HepG2 (cell line): ENCODE results near the gene ERVH48-1. TPM values are rescaled to one million over a fixed set of nuclear protein-coding genes. Genes with fewer than 3 reads are reported as not detected.

ENCODE experiments used
- AKAP8 ChIP-seq: sonication (generic); formaldehyde crosslinking; IDR thresholded peaks from 2 replicates; pipeline ENCODE4 v1.5.1; 2020; ENCODE audit warnings: mild to moderate bottlenecking, missing genetic modification reagents
- EEA1 ChIP-seq: sonication (generic); formaldehyde crosslinking; IDR thresholded peaks from 2 replicates; pipeline ENCODE4 v1.5.1; 2020; ENCODE audit warnings: mild to moderate bottlenecking, missing genetic modification reagents, borderline replicate concordance
- FOXC1 ChIP-seq: sonication (generic); formaldehyde crosslinking; IDR thresholded peaks from 2 replicates; pipeline ENCODE4 v1.8.0; 2022; ENCODE audit warnings: mild to moderate bottlenecking, missing genetic modification reagents, borderline replicate concordance
- HDAC1 ChIP-seq: sonication (generic); formaldehyde crosslinking; IDR thresholded peaks from 2 replicates; pipeline ENCODE4 v1.5.1; 2020; ENCODE audit warnings: mild to moderate bottlenecking, missing genetic modification reagents
- NR2C2 ChIP-seq: sonication (generic); formaldehyde crosslinking; IDR thresholded peaks from 2 replicates; pipeline ENCODE4 v1.4.0; 2020; ENCODE audit warnings: missing genetic modification reagents, mild to moderate bottlenecking, moderate library complexity, borderline replicate concordance
- SKI ChIP-seq: fragments of 450-650 bp; IDR thresholded peaks from one replicate; pipeline ENCODE4 v1.6.1; 2018; ENCODE audit warnings: mild to moderate bottlenecking; ENCODE audit not compliant: partially characterized antibody
- SP5 ChIP-seq: IDR thresholded peaks from 2 replicates; pipeline ENCODE4 v1.6.1; 2016; ENCODE audit warnings: low read depth, borderline replicate concordance
- TAF1 ChIP-seq: sonication (generic); formaldehyde crosslinking; IDR thresholded peaks from 2 replicates; pipeline ENCODE4 v1.4.0; 2020; ENCODE audit warnings: missing genetic modification reagents
- U2AF2 ChIP-seq: fragments of 200-400 bp; formaldehyde crosslinking; IDR thresholded peaks from 2 replicates; pipeline ENCODE4 v1.6.1; 2017; ENCODE audit warnings: low read depth, mild to moderate bottlenecking, low read length
- ZMAT3 ChIP-seq: sonication (generic); formaldehyde crosslinking; conservative IDR thresholded peaks from 2 replicates; pipeline ENCODE4 v1.7.0; 2021; ENCODE audit warnings: missing genetic modification reagents
- ZNF274 ChIP-seq: sonication (generic); formaldehyde crosslinking; IDR thresholded peaks from 2 replicates; pipeline ENCODE4 v1.5.1; 2020; ENCODE audit warnings: mild to moderate bottlenecking, missing genetic modification reagents
- ZNF446 ChIP-seq: sonication (generic); formaldehyde crosslinking; IDR thresholded peaks from 2 replicates; pipeline ENCODE4 v1.5.0; 2020; ENCODE audit warnings: mild to moderate bottlenecking, missing genetic modification reagents
- ZNF501 ChIP-seq: sonication (generic); formaldehyde crosslinking; IDR thresholded peaks from 2 replicates; pipeline ENCODE4 v1.5.1; 2020; ENCODE audit warnings: mild to moderate bottlenecking, moderate library complexity, missing genetic modification reagents
- ZNF781 ChIP-seq: sonication (generic); formaldehyde crosslinking; IDR thresholded peaks from 2 replicates; pipeline ENCODE4 v1.5.1; 2020; ENCODE audit warnings: borderline replicate concordance, mild to moderate bottlenecking, missing genetic modification reagents; ENCODE audit errors: not compliant biosample characterization
- polyA plus RNA-seq, 8 experiments: library from polyadenylated mRNA; depleted of rRNA in 3 of 8; stranded (reverse) in 7 of 8; unstranded in 1 of 8; fragments of >200 nt; fragmentation: Illumina TruSeq in 4 of 8; extraction: Trizol in 4 of 8; gene quantifications; 2 replicates each; pipeline versions ENCODE4 v1.2.1 to v1.2.3, GENCODE V29; 2011 to 2016; ENCODE audit warnings: low read depth in 4 of 8, missing spikeins in 1 of 8, mixed read lengths in 1 of 8; ENCODE audit not compliant: insufficient read depth in 1 of 8
- total RNA-seq, 5 experiments: library from RNA; depleted of rRNA; stranded (reverse); fragments of >200 nt; fragmentation: Illumina TruSeq; extraction: Trizol; gene quantifications; 2 replicates each; pipeline ENCODE4 v1.2.3, GENCODE V29; 2016; ENCODE audit warnings: low read depth in 1 of 5
- TF ChIP-seq, protein P1 (sequence below): IDR thresholded peaks from 2 replicates; pipeline ENCODE4 v1.6.1; 2016
- TF ChIP-seq, protein P2 (sequence below): fragments of 450-650 bp; IDR thresholded peaks from 2 replicates; pipeline ENCODE4 v1.6.1; 2017; ENCODE audit warnings: mild to moderate bottlenecking
- TF ChIP-seq, protein P3 (sequence below): sonication (generic); formaldehyde crosslinking; IDR thresholded peaks from 2 replicates; pipeline ENCODE4 v1.8.0; 2023; ENCODE audit warnings: mild to moderate bottlenecking, missing genetic modification reagents
- TF ChIP-seq, protein P4 (sequence below): sonication (generic); formaldehyde crosslinking; IDR thresholded peaks from 2 replicates; pipeline ENCODE4 v1.9.0; 2022; ENCODE audit warnings: missing genetic modification reagents, mild to moderate bottlenecking, borderline replicate concordance
- TF ChIP-seq, protein P5 (sequence below), 2 experiments: sonication (generic) in 1 of 2; formaldehyde crosslinking in 1 of 2; IDR thresholded peaks; 2 replicates each; pipeline versions ENCODE4 v1.5.1 to v1.6.1; 2011 to 2020; ENCODE audit warnings: borderline replicate concordance in 1 of 2, low read depth in 1 of 2, low read length in 1 of 2, mild to moderate bottlenecking in 1 of 2, missing genetic modification reagents in 1 of 2, moderate library complexity in 1 of 2

Gene ERVH48-1
- total and polyA plus RNA-seq, 2 of the 13 experiments (the other 11 are each of a cell fraction or from before 2014, with no cell fraction given), result 1.8 TPM; not detected in 1

DNA sequence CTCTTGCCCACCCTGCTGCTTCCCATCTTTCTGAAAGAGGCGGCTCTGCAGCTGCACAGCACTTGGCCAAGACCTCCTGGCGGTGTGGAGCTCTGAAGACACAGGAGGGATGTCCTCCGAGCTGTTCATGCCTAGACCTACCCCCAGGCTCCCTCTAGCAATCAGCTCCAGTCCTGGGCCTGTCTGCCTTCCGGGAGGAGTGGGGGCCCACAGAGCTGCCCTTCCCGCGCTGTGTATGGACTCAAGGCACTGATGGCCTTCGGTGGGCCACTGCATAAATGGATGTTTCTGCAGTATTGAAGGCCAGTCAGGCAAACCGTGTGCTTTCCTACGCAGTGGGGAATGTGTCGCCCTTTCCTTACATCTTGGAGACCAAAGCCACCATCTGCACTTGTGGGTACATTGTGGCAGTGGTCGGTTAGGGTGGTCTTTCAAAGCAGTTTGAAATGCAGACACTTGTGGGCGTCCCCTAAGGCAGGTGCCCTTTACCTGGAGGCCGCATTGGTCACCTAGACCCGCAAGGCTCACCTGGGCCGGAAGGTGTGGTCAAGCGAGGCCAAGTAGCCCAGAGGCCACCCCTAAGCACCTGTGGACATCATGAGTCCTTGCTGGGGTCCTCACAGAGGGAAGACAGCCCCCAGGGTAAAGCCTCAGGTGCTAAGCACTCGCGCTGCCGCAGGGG is 48.0 kb upstream of the ERVH48-1 start (continued):
- TF ChIP-seq, protein P1, sequence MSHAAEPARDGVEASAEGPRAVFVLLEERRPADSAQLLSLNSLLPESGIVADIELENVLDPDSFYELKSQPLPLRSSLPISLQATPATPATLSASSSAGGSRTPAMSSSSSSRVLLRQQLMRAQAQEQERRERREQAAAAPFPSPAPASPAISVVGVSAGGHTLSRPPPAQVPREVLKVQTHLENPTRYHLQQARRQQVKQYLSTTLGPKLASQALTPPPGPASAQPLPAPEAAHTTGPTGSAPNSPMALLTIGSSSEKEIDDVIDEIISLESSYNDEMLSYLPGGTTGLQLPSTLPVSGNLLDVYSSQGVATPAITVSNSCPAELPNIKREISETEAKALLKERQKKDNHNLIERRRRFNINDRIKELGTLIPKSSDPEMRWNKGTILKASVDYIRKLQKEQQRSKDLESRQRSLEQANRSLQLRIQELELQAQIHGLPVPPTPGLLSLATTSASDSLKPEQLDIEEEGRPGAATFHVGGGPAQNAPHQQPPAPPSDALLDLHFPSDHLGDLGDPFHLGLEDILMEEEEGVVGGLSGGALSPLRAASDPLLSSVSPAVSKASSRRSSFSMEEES, result no peak
- TF ChIP-seq, protein P2, sequence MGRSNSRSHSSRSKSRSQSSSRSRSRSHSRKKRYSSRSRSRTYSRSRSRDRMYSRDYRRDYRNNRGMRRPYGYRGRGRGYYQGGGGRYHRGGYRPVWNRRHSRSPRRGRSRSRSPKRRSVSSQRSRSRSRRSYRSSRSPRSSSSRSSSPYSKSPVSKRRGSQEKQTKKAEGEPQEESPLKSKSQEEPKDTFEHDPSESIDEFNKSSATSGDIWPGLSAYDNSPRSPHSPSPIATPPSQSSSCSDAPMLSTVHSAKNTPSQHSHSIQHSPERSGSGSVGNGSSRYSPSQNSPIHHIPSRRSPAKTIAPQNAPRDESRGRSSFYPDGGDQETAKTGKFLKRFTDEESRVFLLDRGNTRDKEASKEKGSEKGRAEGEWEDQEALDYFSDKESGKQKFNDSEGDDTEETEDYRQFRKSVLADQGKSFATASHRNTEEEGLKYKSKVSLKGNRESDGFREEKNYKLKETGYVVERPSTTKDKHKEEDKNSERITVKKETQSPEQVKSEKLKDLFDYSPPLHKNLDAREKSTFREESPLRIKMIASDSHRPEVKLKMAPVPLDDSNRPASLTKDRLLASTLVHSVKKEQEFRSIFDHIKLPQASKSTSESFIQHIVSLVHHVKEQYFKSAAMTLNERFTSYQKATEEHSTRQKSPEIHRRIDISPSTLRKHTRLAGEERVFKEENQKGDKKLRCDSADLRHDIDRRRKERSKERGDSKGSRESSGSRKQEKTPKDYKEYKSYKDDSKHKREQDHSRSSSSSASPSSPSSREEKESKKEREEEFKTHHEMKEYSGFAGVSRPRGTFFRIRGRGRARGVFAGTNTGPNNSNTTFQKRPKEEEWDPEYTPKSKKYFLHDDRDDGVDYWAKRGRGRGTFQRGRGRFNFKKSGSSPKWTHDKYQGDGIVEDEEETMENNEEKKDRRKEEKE, result no peak
- TF ChIP-seq SP5 (CRISPR knock-in tag) (no peak), ZNF781 (CRISPR knock-in tag) (no peak), ZNF446 (CRISPR knock-in tag) (no peak), NR2C2 (CRISPR knock-in tag) (no peak), ZNF501 (CRISPR knock-in tag) (no peak; the same call in 1 of the 2 replicates), EEA1 (CRISPR knock-in tag) (0 out of 2 replicates have a peak, but pooled peaks have one; percentile 6), FOXC1 (CRISPR knock-in tag) (peak; percentile 62; the same call in 1 of the 2 replicates), ZNF274 (CRISPR knock-in tag) (0 out of 2 replicates have a peak, but pooled peaks have one; percentile 88), AKAP8 (CRISPR knock-in tag) (no peak), HDAC1 (CRISPR knock-in tag) (no peak), SKI (no peak), U2AF2 (no peak), ZMAT3 (CRISPR knock-in tag) (peak; percentile 31; the same call in 1 of the 2 replicates), TAF1 (CRISPR knock-in tag) (no peak)
- TF ChIP-seq, protein P3, sequence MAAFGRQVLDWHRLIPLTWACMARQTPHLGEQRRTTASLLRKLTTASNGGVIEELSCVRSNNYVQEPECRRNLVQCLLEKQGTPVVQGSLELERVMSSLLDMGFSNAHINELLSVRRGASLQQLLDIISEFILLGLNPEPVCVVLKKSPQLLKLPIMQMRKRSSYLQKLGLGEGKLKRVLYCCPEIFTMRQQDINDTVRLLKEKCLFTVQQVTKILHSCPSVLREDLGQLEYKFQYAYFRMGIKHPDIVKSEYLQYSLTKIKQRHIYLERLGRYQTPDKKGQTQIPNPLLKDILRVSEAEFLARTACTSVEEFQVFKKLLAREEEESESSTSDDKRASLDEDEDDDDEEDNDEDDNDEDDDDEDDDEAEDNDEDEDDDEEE (CRISPR knock-in tag), result peak; percentile 86
- TF ChIP-seq, protein P4, sequence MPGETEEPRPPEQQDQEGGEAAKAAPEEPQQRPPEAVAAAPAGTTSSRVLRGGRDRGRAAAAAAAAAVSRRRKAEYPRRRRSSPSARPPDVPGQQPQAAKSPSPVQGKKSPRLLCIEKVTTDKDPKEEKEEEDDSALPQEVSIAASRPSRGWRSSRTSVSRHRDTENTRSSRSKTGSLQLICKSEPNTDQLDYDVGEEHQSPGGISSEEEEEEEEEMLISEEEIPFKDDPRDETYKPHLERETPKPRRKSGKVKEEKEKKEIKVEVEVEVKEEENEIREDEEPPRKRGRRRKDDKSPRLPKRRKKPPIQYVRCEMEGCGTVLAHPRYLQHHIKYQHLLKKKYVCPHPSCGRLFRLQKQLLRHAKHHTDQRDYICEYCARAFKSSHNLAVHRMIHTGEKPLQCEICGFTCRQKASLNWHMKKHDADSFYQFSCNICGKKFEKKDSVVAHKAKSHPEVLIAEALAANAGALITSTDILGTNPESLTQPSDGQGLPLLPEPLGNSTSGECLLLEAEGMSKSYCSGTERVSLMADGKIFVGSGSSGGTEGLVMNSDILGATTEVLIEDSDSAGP, result 0 out of 2 replicates have a peak, but pooled peaks have one; percentile 13
- TF ChIP-seq, protein P5, sequence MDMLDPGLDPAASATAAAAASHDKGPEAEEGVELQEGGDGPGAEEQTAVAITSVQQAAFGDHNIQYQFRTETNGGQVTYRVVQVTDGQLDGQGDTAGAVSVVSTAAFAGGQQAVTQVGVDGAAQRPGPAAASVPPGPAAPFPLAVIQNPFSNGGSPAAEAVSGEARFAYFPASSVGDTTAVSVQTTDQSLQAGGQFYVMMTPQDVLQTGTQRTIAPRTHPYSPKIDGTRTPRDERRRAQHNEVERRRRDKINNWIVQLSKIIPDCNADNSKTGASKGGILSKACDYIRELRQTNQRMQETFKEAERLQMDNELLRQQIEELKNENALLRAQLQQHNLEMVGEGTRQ (IDR thresholded peaks at IDR 0.05; ENCODE audit: low read depth, low read length), result 0 out of 2 replicates have a peak, but pooled peaks have one; percentile 10
- TF ChIP-seq, protein P5 (CRISPR knock-in tag; IDR thresholded peaks at IDR 0.05; ENCODE audit: borderline replicate concordance), result no peak
